GM12892 (cell line): Measurements from ENCODE around the gene DLG2.

Source experiments
- POLR2A ChIP-seq: IDR thresholded peaks from 2 replicates; pipeline ENCODE4 v1.6.1; 2011; ENCODE audit warnings: low read depth, low read length, control low read depth
- POLR2AphosphoS5 ChIP-seq: IDR thresholded peaks from 2 replicates; pipeline ENCODE4 v1.6.1; 2011; ENCODE audit warnings: low read depth, low read length, control low read depth
- TAF1 ChIP-seq: IDR thresholded peaks from 2 replicates; pipeline ENCODE4 v1.6.1; 2011; ENCODE audit warnings: low read depth, mild to moderate bottlenecking, control low read depth, low read length, borderline replicate concordance

DNA sequence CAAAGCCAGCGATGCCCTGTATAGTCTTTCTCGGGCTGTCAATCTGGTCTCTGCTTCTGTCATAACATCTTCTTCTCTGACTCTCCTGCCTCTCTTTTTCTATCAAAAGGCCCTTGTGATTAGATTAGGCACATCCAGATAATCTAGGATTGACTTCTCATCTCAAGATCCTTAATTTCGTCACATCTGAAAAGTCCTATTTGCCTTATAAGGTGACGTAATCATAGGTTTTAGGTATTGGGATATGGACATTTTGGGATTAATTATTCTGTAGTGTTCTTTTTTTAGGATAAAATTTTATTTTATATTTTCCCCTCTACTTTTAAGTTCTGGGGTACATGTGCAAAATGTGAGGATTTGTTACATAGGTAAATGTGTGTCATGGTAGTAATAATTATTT lies 1860.2 kb downstream of the DLG2 start:
- TF ChIP-seq POLR2AphosphoS5 (no peak), TAF1 (no peak), POLR2A (no peak)
